SH-SY5Y (cell line): ENCODE measurements around the gene MRM2.

Experiments
- GATA2 ChIP-seq: IDR thresholded peaks from 2 replicates; pipeline ENCODE4 v1.6.1; 2011; ENCODE audit warnings: mild to moderate bottlenecking, low read depth, low read length
- GATA3 ChIP-seq: IDR thresholded peaks from 2 replicates; pipeline ENCODE4 v1.6.1; 2011; ENCODE audit warnings: low read depth, mild to moderate bottlenecking, low read length, moderate library complexity

GRCh38 chr7:2202361-2202761, 39.6 kb downstream of the MRM2 start:
- no peak for TF ChIP-seq GATA2
- TF ChIP-seq GATA3: no peak
